Measurements from ENCODE around the gene DNAJC15. TPM values are rescaled to one million over a fixed set of nuclear protein-coding genes. Genes with fewer than 3 reads are reported as not detected.

DNAJC15 gene
- total RNA-seq, 2 donors from 2014 or later: 1.4 to 8.2 TPM

GRCh38 chr13:43115141-43115540, 91.8 kb downstream of the DNAJC15 start:
- no peak for TF ChIP-seq POLR2A (IDR thresholded peaks at IDR 0.05)
- TF ChIP-seq CTCF (IDR thresholded peaks at IDR 0.05): no peak
- no peak for TF ChIP-seq POLR2AphosphoS5 (IDR thresholded peaks at IDR 0.05)
- 96% methylated on average over 3 of the region's 3 CpGs for WGBS

GRCh38 chr13:43116242-43116641, 92.9 kb downstream of the DNAJC15 start:
- Histone ChIP-seq H3K27me3 (replicated peaks; ENCODE audit: insufficient read depth) (no peaks in the 10 kb centered on the region), H3K27ac (no peak overlapping the region), H3K4me3 (no peak overlapping the region), H3K36me3 (no peaks in the 10 kb centered on the region), H3K9me3 (no peaks in the 10 kb centered on the region), H3K4me1 (replicated peaks) (no peaks in the 10 kb centered on the region)
- TF ChIP-seq CTCF (IDR thresholded peaks at IDR 0.05) (no peak), POLR2A (IDR thresholded peaks at IDR 0.05) (no peak), POLR2AphosphoS5 (IDR thresholded peaks at IDR 0.05) (no peak)
- DNase-seq (ENCODE audit: low spot score): no peak
- intact Hi-C loops (cut with DNase I): no loop called here
- WGBS: 94% methylated on average over 7 of the region's 7 CpGs

More at GRCh38 chr13:43115141-43115540, 91.8 kb downstream of the DNAJC15 start:
- no peak for DNase-seq (ENCODE audit: low spot score)
- H3K9me3 ChIP-seq: no peaks in the 10 kb centered on the region
- intact Hi-C loops (cut with DNase I): no loop called here
- no peak overlapping the region for H3K27ac ChIP-seq
- H3K36me3 ChIP-seq: no peaks in the 10 kb centered on the region
- H3K4me3 ChIP-seq: no peak overlapping the region
- H3K4me1 ChIP-seq (replicated peaks): no peaks in the 10 kb centered on the region
- no peaks in the 10 kb centered on the region for H3K27me3 ChIP-seq (replicated peaks; ENCODE audit: insufficient read depth)

- intact Hi-C loops (cut with DNase I): no loop called here
- no peak overlapping the region for H3K4me3 ChIP-seq
- no peaks in the 10 kb centered on the region for H3K27me3 ChIP-seq (replicated peaks; ENCODE audit: insufficient read depth)
- DNase-seq (ENCODE audit: low spot score): no peak
- H3K4me1 ChIP-seq (replicated peaks): no peaks in the 10 kb centered on the region
- H3K36me3 ChIP-seq: no peaks in the 10 kb centered on the region
- no peaks in the 10 kb centered on the region for H3K9me3 ChIP-seq
- H3K27ac ChIP-seq: no peak overlapping the region
- 82% methylated on average over 6 of the region's 6 CpGs for WGBS
- TF ChIP-seq POLR2AphosphoS5 (IDR thresholded peaks at IDR 0.05): no peak
- no peak for TF ChIP-seq POLR2A (IDR thresholded peaks at IDR 0.05)
- no peak for TF ChIP-seq CTCF (IDR thresholded peaks at IDR 0.05)
Observed at GRCh38 chr13:43118521-43118920, 95.1 kb downstream of the DNAJC15 start.

- Histone ChIP-seq H3K9me3 (no peaks in the 10 kb centered on the region), H3K4me1 (replicated peaks) (no peaks in the 10 kb centered on the region), H3K27me3 (replicated peaks; ENCODE audit: insufficient read depth) (no peaks in the 10 kb centered on the region), H3K4me3 (no peak overlapping the region), H3K36me3 (no peaks in the 10 kb centered on the region), H3K27ac (no peak overlapping the region)
- DNase-seq (ENCODE audit: low spot score): no peak
- intact Hi-C loops (cut with DNase I): no loop called here
- WGBS: 92% methylated on average over 6 of the region's 6 CpGs
- TF ChIP-seq POLR2AphosphoS5 (IDR thresholded peaks at IDR 0.05) (no peak), CTCF (IDR thresholded peaks at IDR 0.05) (no peak), POLR2A (IDR thresholded peaks at IDR 0.05) (no peak)
Observed at GRCh38 chr13:43119206-43119605, 95.8 kb downstream of the DNAJC15 start.

- TF ChIP-seq CTCF (IDR thresholded peaks at IDR 0.05): no peak
- no peak for TF ChIP-seq POLR2AphosphoS5 (IDR thresholded peaks at IDR 0.05)
- TF ChIP-seq POLR2A (IDR thresholded peaks at IDR 0.05): no peak
- Histone ChIP-seq H3K4me3 (no peak overlapping the region), H3K4me1 (replicated peaks) (no peaks in the 10 kb centered on the region), H3K9me3 (no peaks in the 10 kb centered on the region), H3K36me3 (no peaks in the 10 kb centered on the region), H3K27me3 (replicated peaks; ENCODE audit: insufficient read depth) (no peaks in the 10 kb centered on the region), H3K27ac (no peak overlapping the region)
- DNase-seq (ENCODE audit: low spot score): no peak
- 41% methylated on average over 6 of the region's 6 CpGs for WGBS
- intact Hi-C loops (cut with DNase I): no loop called here
Observed at GRCh38 chr13:43122791-43123190, 99.4 kb downstream of the DNAJC15 start.
